HG03064 (cell line): Measurements from ENCODE around the gene LIPC.

Source experiments
- ATAC-seq: cut with Tn5 transposase; IDR thresholded peaks from one replicate; pipeline ENCODE4 v1.9.1; 2021; ENCODE audit warnings: low read depth; ENCODE audit not compliant: unreplicated experiment

The LIPC gene

GRCh38 chr15:58571491-58571890 lies 139.7 kb downstream of the LIPC start:
- no peak for ATAC-seq

DNA sequence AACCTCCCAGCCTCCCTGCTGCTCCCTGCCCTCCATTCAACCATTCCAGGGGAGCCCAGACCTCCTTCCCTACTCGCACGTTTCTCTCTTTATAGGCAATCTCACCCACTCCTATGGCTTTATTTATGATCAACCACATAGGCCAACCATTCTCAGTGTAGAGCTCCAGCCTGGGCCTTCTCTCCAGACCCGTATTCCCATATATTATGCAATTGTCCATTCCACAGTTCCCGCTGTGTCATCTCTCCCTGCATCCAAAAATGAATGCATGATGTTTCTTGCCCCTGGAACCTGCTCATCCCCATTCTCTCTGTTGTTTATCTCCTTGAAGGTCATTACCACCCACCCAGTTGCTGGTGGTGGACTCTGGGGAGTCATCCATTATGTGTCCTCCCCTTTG lies 140.7 kb downstream of the LIPC start:
- no peak for ATAC-seq

GRCh38 chr15:58573270-58573669 lies 141.5 kb downstream of the LIPC start:
- ATAC-seq, result no peak

DNA sequence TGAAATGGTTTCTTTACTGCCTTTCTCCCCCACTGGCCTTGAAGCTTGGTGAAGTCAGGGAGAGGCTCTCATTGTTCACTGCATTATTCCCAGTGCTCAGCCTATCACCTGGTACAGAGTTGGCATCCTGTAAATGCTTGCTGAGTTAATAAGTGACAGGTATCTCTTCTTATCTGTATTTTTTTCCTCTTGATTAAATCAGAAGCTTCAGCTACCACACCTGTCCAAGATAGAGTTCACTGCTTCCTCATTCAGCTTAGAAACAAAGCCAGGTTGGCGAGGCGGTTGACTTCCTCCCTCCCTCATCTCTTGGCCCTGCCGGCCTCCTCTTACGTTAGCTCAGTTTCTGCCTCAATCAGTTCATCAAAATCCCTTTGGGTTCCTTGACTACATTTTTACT lies 142.8 kb downstream of the LIPC start:
- ATAC-seq, result no peak

DNA sequence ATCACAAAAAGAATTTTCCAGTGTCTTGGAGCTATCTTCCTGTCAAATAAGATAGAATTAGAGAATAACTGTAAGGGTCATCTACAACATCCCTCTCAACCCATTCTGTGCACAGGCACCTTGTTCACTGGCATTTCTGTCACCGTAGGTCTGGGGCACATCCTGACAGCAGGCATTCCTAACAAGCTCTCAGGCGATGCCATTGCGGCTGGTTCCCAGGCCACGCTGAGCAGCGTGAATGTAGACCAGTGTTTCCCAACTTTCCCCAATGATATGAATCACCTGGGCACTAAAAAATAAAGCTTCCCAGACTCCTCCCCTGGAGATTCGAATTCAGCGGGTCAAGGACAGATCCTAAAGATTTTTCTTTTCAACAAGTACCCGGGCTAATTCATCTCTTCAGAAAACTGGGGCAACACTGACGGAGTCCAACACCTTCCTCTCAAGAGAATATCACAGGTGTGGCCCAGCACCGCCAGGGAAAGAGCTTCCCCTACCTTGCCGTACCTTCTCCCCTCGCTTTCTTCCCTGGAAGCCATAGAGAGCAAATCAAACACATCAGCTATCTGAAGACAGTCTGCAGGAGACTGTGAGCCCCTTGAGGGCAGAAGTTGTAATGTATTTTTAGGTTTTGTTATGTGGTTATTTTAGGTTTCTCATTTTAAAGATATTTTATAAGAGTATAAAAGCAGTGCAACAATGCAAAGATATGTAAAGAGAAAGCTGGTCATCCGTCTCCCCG lies 143.4 kb downstream of the LIPC start:
- ATAC-seq, result no peak

DNA sequence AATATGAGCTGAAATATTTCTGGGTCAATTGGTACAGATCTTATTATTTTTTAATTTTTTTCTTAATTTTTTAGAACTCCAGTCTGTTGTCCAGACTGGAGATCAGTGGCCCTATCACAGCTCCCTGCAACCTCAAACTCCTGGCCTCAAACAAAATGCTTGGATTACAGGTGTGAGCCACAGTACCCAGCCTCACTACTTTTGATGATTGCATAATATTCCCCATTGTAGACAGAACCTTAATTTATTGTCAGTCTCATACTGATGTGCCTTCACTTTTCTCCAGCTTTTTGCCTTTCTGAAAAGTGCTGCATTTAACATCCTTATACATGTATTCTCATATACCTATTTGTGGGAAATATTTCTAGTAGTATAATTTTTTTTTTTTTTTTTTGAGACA lies 144.9 kb downstream of the LIPC start:
- no peak for ATAC-seq

DNA sequence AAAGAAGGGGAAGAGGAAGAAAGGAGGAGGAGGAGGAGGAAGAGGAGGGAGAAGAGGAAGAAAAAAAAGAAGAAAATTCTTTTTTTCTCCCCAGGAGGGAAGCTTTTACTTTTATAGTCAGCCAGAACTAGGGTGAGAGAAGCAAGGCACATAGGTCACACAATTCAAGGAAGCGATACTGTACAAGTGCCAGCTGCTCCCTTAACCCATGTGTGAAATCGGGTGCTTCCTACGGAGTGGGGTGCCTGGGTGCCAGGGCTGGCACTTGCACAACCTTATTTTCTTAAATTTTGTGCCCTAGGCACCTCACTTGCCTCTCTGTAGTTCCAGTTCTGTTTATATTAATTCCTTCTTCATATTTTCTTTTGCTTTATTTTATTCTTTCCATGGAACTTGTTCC lies 150.4 kb downstream of the LIPC start:
- no peak for ATAC-seq

- ATAC-seq, result no peak
Observed at GRCh38 chr15:58583171-58583908, 151.5 kb downstream of the LIPC start.

DNA sequence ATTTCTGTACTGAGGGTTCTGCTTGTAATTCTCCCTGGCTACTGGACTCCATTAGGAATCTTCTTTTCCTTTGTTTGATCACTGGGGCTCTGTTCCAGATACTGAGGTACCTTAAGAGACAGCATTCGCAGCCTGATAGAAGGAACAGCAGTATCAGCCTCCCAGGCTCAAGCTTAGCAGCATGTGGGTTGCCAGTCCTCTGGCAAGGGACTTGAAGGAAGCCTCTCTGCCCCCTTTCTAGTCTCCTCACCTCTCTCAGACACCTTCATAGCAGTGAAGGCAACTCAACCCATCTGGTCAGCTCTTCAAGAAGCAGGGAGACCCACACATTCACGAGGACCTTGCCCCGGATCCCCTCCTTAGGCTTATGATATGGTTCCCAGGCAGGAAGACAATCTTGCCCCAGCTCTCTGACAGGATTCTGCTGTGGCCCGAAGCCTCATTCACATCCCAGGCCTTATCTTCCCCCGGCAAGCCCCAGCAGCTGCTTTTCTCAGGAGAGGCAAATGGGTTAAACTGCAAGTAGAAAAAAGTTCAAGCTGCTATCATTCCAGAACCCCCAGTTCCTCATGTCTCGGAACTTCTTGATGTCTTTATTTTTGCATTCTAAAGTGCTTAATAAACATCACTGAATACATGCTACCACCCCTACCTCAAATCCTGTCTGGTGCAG lies 153.1 kb downstream of the LIPC start:
- no peak for ATAC-seq

GRCh38 chr15:58585693-58586443 lies 154.1 kb downstream of the LIPC start:
- ATAC-seq, result no peak

- ATAC-seq, result no peak
Observed at GRCh38 chr15:58587486-58587885, 155.7 kb downstream of the LIPC start.

DNA sequence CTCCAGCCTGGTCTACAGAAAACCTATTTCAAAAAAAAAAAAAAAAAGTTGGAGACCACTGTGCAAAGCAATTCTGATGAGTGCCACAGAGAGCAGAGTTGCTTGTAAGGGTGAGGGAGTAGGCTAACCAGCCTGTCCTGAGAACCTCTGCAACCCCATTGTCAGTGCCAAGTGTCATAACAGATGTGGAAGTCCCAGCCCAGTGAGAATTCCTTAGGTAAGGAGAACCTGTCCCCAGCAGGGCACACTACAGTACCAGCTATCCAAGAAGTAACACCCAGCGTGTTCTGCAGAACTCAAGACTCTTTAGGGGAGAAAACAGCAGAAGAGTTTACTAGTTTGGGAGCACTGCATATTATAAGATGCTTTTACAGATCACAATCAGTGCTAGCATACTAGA lies 156.3 kb downstream of the LIPC start:
- ATAC-seq, result no peak

DNA sequence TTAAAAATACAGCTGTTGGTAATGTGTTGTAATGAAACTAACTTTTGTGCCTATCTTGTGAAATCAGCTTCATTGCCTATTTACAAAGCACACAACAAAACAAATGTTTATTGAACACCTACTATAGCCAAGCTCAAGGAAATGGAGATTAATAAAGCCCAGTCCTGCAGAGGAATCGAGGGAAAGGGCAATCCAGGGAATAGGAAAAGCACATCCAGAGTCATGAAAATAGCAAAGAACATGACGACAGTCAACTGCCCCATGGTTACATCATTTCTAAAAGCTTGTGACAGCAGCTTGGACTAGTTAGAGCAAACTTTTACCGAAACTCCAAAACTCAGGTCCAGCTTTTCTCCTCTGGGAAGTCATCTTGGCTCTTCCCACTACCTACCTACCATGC lies 157.3 kb downstream of the LIPC start:
- no peak for ATAC-seq

DNA sequence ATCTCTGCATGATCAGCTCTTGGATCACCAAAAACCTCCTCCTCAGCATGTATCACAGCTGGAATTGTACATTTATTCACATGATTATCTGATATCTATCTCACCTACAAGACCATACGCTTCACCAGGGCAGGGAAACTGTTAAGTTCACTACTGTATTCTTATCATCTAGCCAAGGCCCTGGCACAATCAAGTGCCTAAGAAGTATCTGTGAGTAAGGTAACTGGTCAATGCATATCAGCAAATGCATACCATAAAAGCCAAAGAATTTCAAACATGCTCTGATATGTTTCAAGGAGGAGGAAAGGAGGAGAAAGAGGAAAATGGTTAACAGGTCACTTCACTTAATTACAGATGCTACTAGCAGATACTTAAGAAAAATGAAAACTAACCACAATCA lies 158.4 kb downstream of the LIPC start:
- no peak for ATAC-seq

- no peak for ATAC-seq
Observed at GRCh38 chr15:58590926-58591325, 159.1 kb downstream of the LIPC start.

- no peak for ATAC-seq
Observed at GRCh38 chr15:58593870-58594269, 162.1 kb downstream of the LIPC start.

DNA sequence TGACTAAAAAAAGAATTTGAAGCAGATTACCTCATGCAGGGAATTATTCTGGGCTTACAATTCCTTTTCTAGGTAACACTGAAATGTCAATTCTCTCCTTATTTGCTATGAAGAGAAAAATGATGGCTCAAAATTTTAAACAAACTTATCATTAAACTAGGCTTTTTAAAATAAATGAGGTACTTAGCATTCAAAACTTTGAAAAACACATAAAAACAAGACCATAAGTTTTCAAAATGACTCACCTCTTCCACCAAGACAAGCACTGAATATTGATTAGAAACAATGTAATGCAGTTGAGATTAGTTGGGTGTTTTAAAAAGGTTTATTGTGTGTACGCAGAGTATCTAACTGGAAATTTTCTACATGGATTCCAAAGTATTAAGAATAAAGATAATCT lies 163.1 kb downstream of the LIPC start:
- no peak for ATAC-seq

- no peak for ATAC-seq
Observed at GRCh38 chr15:58595516-58596263, 163.9 kb downstream of the LIPC start.

GRCh38 chr15:58597943-58598828 lies 166.4 kb downstream of the LIPC start:
- no peak for ATAC-seq
